ENCODE results near the gene OCEL1.

The OCEL1 gene

DNA sequence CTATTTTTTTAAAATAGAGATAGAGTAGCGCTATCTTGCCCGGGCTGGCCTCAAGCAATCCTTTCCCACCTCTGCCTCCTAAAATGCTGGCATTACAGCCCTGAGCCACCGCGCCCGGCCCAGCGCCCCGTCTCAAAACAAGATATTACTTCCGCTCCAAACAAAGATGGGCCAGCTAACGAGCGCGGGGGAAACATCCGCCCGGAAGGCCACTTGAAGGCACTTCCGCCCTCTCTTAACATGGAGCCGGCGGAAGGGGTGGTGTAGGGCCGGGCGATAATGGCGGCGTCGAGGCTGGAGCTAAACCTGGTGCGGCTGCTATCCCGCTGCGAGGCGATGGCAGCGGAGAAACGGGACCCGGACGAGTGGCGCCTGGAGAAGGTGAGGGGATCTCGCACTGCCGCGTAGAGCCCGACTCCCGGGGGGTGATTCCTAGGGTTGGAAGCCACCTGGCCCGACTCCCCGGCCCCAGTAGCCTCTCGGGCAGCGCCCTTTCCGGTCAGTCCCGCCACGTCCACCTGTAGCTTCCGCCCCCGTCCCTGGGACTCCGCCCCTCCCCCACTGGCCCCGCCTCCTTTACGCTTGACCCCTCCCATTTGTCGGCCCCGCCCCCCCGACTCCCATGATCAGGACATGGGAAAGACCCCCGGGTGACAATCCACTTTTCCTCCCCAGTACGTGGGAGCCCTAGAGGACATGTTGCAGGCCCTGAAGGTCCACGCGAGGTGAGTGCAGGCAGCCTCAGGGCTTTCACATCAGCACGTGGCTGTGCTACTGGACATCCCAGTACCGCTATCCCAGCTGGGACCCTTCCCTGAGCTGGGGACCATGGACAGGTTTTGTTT, 10.7 kb upstream of the OCEL1 start, which contains the start of gene USE1 (continued):
- TF ChIP-seq, protein P1, sequence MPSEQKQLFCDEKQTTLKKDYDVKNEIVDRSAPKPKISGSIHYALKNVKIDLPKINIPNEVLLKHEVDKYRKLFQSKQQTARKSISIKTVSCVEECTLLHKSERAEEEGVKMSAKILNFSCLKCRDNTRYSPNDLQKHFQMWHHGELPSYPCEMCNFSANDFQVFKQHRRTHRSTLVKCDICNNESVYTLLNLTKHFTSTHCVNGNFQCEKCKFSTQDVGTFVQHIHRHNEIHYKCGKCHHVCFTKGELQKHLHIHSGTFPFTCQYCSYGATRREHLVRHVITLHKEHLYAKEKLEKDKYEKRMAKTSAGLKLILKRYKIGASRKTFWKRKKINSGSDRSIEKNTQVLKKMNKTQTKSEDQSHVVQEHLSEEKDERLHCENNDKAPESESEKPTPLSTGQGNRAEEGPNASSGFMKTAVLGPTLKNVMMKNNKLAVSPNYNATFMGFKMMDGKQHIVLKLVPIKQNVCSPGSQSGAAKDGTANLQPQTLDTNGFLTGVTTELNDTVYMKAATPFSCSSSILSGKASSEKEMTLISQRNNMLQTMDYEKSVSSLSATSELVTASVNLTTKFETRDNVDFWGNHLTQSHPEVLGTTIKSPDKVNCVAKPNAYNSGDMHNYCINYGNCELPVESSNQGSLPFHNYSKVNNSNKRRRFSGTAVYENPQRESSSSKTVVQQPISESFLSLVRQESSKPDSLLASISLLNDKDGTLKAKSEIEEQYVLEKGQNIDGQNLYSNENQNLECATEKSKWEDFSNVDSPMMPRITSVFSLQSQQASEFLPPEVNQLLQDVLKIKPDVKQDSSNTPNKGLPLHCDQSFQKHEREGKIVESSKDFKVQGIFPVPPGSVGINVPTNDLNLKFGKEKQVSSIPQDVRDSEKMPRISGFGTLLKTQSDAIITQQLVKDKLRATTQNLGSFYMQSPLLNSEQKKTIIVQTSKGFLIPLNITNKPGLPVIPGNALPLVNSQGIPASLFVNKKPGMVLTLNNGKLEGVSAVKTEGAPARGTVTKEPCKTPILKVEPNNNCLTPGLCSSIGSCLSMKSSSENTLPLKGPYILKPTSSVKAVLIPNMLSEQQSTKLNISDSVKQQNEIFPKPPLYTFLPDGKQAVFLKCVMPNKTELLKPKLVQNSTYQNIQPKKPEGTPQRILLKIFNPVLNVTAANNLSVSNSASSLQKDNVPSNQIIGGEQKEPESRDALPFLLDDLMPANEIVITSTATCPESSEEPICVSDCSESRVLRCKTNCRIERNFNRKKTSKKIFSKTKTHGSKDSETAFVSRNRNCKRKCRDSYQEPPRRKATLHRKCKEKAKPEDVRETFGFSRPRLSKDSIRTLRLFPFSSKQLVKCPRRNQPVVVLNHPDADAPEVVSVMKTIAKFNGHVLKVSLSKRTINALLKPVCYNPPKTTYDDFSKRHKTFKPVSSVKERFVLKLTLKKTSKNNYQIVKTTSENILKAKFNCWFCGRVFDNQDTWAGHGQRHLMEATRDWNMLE (tag by site-specific recombination; conservative IDR thresholded peaks at IDR 0.05; ENCODE audit: low read depth), result peak; percentile 91
- TF ChIP-seq ZBTB8A (tag by site-specific recombination; IDR thresholded peaks at IDR 0.05) (peak; percentile 88), ZNF639 (tag by site-specific recombination; IDR thresholded peaks at IDR 0.05) (peak; percentile 88; the same call in 1 of the 2 replicates), MYNN (tag by site-specific recombination; IDR thresholded peaks at IDR 0.05; ENCODE audit: borderline replicate concordance) (no peak), SP7 (tag by site-specific recombination; IDR thresholded peaks at IDR 0.05) (peak; percentile 84), ZNF24 (tag by site-specific recombination; IDR thresholded peaks at IDR 0.05) (peak; percentile 88), GLIS1 (tag by site-specific recombination; IDR thresholded peaks at IDR 0.05) (peak; percentile 60), ZNF501 (tag by site-specific recombination; IDR thresholded peaks at IDR 0.05) (peak; percentile 68; the same call in 1 of the 2 replicates), SCRT2 (tag by site-specific recombination; IDR thresholded peaks at IDR 0.05) (peak; percentile 100), ZNF175 (tag by site-specific recombination; IDR thresholded peaks at IDR 0.05) (no peak), ZBTB48 (tag by site-specific recombination; IDR thresholded peaks at IDR 0.05) (peak; percentile 56; the same call in 1 of the 2 replicates), ZBTB26 (tag by site-specific recombination; optimal IDR thresholded peaks at IDR 0.05) (peak; percentile 50), ZBTB6 (tag by site-specific recombination; IDR thresholded peaks at IDR 0.05) (peak; percentile 81; the same call in 1 of the 2 replicates), ZEB2 (tag by site-specific recombination; IDR thresholded peaks at IDR 0.05) (peak; percentile 98), OSR2 (tag by site-specific recombination; IDR thresholded peaks at IDR 0.05) (peak; percentile 61), KLF1 (tag by site-specific recombination; IDR thresholded peaks at IDR 0.05) (peak; percentile 90), SCRT1 (tag by site-specific recombination; IDR thresholded peaks at IDR 0.05; ENCODE audit: borderline replicate concordance) (peak; percentile 92), KLF17 (tag by site-specific recombination; IDR thresholded peaks at IDR 0.05) (peak; percentile 83), TCF7L2 (IDR thresholded peaks at IDR 0.05; ENCODE audit: borderline replicate concordance, low read depth, low read length) (peak; percentile 62; the same call in 1 of the 2 replicates), BCL11B (tag by site-specific recombination; IDR thresholded peaks at IDR 0.05; ENCODE audit: low read depth) (peak; percentile 90), ZNF544 (tag by site-specific recombination; IDR thresholded peaks at IDR 0.05) (no peak), GLIS2 (tag by site-specific recombination; IDR thresholded peaks at IDR 0.05) (no peak)
- TF ChIP-seq, protein P2, sequence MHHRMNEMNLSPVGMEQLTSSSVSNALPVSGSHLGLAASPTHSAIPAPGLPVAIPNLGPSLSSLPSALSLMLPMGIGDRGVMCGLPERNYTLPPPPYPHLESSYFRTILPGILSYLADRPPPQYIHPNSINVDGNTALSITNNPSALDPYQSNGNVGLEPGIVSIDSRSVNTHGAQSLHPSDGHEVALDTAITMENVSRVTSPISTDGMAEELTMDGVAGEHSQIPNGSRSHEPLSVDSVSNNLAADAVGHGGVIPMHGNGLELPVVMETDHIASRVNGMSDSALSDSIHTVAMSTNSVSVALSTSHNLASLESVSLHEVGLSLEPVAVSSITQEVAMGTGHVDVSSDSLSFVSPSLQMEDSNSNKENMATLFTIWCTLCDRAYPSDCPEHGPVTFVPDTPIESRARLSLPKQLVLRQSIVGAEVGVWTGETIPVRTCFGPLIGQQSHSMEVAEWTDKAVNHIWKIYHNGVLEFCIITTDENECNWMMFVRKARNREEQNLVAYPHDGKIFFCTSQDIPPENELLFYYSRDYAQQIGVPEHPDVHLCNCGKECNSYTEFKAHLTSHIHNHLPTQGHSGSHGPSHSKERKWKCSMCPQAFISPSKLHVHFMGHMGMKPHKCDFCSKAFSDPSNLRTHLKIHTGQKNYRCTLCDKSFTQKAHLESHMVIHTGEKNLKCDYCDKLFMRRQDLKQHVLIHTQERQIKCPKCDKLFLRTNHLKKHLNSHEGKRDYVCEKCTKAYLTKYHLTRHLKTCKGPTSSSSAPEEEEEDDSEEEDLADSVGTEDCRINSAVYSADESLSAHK (tag by site-specific recombination; IDR thresholded peaks at IDR 0.05), result peak; percentile 36; the same call in 1 of the 2 replicates

All from HEK293 (cell line).